ENCODE data around the gene NSUN5.
"Not testable (repeated sequence)": the region's sequence is repeated elsewhere in the genome, so short reads cannot be mapped to it uniquely, and the experiment has no call there.

NSUN5 gene

GRCh38 chr7:73328696-73329095, 20.1 kb upstream of the NSUN5 start:
- no peak for DNase-seq
- intact Hi-C loops (cut with DNase I), result no loop called here

DNA sequence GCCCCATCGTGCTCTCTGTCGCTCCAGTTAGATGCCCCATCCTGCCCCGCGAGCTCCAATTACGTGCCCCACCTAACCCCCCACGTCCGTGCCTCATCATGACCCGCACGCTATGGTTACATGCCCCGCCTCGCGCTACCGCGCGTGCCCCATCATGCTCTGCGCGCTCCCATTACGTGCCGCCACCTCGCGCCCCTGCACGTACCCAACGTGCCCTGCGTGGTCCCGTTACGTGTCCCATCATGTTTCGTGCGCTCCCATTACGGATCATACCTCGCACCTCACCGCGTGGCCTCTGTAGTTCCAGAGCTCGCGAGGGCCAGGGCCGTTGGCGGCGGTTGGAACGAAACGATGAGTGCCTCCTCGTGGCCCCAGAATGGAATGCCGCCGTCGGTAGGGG, 19.3 kb upstream of the NSUN5 start, which contains the start of the genes FKBP6 and TRIM50:
Gene FKBP6, plus strand, starts transcription at position 240 of the 400 bp plus-strand sequence. CDS start 268 bp downstream, outside the sequence.
Gene TRIM50, minus strand, starts transcription at position 161 of the 400 bp plus-strand sequence. CDS start 3,295 bp downstream, outside the sequence.
- intact Hi-C loops (cut with DNase I); DNase-seq: not testable (repeated sequence)

DNA sequence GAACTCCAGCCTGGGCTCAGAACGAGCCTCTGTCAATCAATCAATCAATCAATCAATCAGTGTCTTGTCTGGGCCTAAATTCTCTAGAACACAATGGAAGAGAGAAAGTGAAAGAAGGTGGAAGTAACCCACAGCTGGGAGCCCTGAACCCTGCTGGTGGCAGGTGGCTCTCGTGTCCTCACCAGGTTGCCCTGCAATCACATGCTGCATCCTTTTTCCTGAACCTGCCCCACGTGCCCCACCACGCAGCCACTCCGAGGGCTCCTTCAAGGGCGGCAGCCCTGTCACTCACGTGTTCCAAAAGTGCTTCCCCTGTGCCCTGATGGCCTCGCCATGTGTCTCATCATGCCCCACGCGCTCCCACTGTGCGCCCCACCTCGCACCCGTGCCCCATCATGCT, 18.8 kb upstream of the NSUN5 start:
- DNase-seq, result not testable (repeated sequence)

DNA sequence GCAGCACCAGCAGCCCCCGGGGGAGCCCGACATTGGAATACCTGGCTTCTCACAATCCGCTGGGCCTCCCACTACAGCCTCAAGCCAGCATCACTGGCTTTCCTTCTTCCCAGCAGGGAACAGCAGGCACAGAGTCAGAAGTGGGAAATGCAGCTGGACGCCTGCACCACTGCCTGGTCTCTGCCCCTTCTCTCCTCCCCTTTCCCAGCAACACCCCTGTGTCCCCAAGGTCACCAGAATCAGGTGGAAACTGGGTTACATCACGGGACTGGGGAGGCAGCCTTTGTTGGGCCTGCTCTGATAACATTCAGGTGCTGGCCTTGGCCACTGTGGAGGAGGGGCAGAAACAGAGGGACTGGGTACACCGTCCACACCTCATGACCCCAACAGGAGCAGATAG, 16.8 kb upstream of the NSUN5 start:
- DNase-seq; intact Hi-C loops (cut with DNase I): not testable (repeated sequence)

More for the DNA sequence above, 18.8 kb upstream of the NSUN5 start:
- intact Hi-C loops (cut with DNase I), result not testable (repeated sequence)

DNA sequence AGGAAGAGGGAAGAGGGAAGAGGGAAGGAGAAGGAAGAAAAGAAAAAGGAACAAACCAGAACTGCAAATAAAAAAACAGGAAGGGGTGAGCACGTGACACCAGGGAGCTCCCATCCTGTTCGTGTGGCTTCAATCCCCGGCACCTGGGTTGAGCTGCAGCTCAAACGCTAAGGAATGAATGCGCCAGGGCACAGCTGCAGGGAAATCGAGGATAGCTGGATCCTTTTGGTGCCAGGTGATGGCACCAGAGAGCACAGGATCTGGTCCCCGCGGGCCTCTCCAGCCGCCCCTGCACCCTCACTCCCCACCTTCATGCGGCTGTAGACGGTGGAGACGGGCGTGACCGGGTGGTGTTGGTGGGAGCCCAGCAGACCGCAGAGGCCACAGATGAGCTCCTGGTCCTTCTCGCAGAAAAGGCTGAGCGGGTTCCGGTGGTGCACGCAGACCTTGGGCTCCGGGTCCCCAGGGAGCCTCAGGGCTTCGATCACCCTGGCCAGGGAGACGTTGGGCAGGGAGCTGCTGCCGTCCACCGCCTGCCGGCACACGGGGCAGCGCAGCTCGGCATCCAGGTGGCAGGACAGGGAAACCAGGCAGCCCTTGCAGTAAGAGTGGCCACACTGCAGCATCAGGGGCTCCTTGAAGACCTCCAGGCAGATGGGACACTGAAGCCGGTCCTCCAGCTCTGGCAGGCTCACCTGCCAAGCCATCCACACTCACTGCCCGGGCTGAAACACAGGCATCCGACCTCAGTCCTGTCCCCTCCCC, 15.6 kb upstream of the NSUN5 start:
- DNase-seq, result peak; percentile 25 to 83 (median 67)
- intact Hi-C loops (cut with DNase I), result not testable (repeated sequence)

GRCh38 chr7:73323434-73324080, 14.9 kb upstream of the NSUN5 start:
- DNase-seq; intact Hi-C loops (cut with DNase I): not testable (repeated sequence)

GRCh38 chr7:73320009-73320408, 11.4 kb upstream of the NSUN5 start:
- DNase-seq; intact Hi-C loops (cut with DNase I): not testable (repeated sequence)

- intact Hi-C loops (cut with DNase I); DNase-seq: not testable (repeated sequence)
These were observed 10.9 kb upstream of the NSUN5 start for GRCh38 chr7:73319541-73319940.

- DNase-seq; intact Hi-C loops (cut with DNase I): not testable (repeated sequence)
These were observed 10.1 kb upstream of the NSUN5 start for GRCh38 chr7:73318656-73319204.

- intact Hi-C loops (cut with DNase I), result no loop called here
- no peak for DNase-seq
These were observed 7.9 kb upstream of the NSUN5 start for GRCh38 chr7:73316521-73316920.

- no peak for DNase-seq
- intact Hi-C loops (cut with DNase I), result no loop called here
These were observed 5.6 kb upstream of the NSUN5 start for GRCh38 chr7:73314271-73314670.

DNA sequence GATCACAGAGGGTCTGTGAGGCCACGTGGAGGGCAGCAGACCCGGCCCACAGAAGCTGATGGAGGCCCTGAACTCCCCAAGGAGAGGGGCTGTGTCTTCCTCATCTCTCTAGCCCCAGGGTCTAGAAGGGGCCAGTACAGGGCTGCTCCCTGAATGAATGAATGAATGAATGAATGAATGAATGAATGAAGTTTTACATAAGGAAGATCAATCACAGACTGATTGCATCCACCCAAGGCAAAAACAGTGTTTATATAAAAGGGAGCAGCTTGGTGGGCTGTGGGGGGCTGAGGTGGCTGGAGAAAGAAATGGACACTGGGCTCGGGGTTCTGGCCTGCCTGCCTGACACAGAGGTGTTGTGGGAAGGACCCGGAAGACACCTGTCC, 4.9 kb upstream of the NSUN5 start:
- intact Hi-C loops (cut with DNase I), result no loop called here
- no peak for DNase-seq

GRCh38 chr7:73312831-73313520, 4.3 kb upstream of the NSUN5 start:
- intact Hi-C loops (cut with DNase I), result no loop called here
- peak in 1 of 42 donors; percentile 31 for DNase-seq

DNA sequence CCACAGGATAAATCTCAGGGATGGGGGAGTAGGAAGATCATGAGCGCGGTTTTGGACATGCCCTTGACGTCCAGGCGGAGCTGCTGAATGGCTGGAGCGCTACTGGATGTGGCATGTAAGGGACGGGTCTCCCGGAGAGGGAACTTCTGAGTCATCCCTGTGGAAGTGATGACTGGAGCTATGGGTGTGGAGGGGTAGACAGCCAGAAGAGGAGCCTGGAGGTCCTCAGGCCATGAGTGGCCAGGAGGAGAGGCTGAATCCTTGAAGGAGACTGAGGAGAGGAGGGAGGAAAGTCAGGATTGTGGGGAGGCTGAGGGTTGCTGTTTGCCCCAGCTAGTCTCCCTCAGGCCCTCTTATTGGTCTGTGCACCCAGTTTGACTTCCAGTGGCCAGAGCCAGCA, 2.8 kb upstream of the NSUN5 start:
- DNase-seq; intact Hi-C loops (cut with DNase I): not testable (repeated sequence)

- peak in 6 of 42 donors; percentile 5 to 44 (median 11) for DNase-seq
- intact Hi-C loops (cut with DNase I), result no loop called here
These were observed 457 bp downstream of the NSUN5 start for GRCh38 chr7:73308074-73308664.

GRCh38 chr7:73307436-73307835, 1.2 kb downstream of the NSUN5 start:
- DNase-seq, result peak in 1 of 42 donors; percentile 11
- intact Hi-C loops (cut with DNase I), result no loop called here

DNA sequence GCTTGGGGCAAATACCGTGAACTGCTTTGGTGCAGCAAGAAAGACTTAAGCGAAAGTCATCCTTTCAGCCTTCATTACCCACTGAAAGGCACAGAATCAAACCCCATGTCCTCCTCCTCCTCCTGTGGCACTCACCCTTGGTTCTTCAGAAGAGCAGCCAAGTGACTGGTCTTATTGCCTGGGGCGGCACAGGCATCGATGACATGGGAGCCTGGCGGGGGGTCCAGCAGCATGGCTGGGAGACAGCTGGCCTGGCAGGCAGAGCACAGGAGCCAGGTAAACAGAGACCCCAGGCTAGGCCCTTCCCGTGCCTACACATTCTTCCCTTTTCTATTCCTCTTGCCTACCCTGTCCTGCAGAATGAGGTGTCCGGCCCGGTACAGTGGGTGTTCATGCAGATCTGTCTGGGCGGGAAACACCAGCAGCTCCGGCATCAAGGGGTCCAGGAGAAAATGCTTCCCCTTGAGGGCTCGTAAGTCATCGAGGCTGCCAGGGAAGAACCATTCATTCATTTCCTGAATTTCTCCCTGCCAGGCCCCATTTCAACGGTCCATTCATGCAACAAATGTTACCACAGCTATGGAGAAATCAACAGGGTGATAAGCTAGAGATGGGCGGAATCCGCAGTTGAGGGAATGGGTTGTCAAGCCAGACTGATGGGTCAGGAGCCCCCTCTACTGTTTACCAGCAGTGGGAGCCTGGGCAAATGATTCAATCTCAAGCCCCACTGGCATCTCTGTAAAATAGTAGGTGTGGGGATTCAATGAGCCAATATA, 3.8 kb downstream of the NSUN5 start:
- DNase-seq; intact Hi-C loops (cut with DNase I): not testable (repeated sequence)

DNA sequence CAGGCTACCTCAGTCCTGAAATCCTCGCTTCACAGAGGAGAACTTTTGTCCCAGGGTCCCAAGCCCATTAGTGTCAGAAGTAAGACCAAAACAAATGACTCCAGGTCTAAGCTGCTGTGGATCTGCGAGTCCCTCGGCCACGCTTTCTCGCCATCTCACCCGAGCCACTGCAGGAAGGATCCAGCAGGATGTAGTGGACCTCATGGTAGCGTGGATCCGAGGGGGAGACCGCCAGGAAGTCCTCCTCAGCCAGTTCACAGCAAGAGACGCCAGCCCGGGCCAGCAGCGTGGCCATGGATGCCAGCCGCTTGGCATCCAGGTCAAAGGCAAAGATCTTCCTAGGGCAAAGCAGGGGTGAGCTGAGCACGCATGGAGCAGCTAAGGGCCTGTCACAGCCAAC, 4.6 kb downstream of the NSUN5 start:
- intact Hi-C loops (cut with DNase I), result no loop called here
- no peak for DNase-seq
